Astrocyte (in vitro differentiated cells and primary cell): ENCODE measurements around the gene TSPAN4. TPM values are rescaled to one million over a fixed set of nuclear protein-coding genes. Genes with fewer than 3 reads are reported as not detected.
A peak's percentile ranks its signal among the peaks of the same experiment; 100 is the strongest.

Experiments
- DNase-seq: peaks from one replicate; pipeline ENCODE4 v3.0.0-alpha.2; 2010; ENCODE audit warnings: low read depth
- FAIRE-seq: peaks from 2 replicates; lab custom pipeline; 2011; peaks lifted over from hg19 to GRCh38; lab: Jason Lieb, UNC
- H2AFZ ChIP-seq: 2 replicates; pipeline ENCODE4 v1.6.0; 2012; ENCODE audit warnings: low read depth, low read length, inconsistent platforms
- H3K27ac ChIP-seq: 2 replicates; pipeline ENCODE4 v1.5.1; 2011; ENCODE audit warnings: low read depth, low read length, inconsistent platforms
- H3K27me3 ChIP-seq: 2 replicates; pipeline ENCODE4 v1.6.0; 2011; ENCODE audit warnings: low read length, inconsistent platforms; ENCODE audit not compliant: insufficient read depth
- H3K36me3 ChIP-seq: 2 replicates; pipeline ENCODE4 v1.5.1; 2011; ENCODE audit warnings: low read length, inconsistent platforms; ENCODE audit not compliant: insufficient read depth
- H3K4me1 ChIP-seq: 2 replicates; pipeline ENCODE4 v1.5.1; 2011; ENCODE audit warnings: low read length, inconsistent platforms; ENCODE audit not compliant: insufficient read depth
- H3K4me2 ChIP-seq: 2 replicates; pipeline ENCODE4 v1.6.0; 2012; ENCODE audit warnings: low read length, inconsistent platforms
- H3K4me3 ChIP-seq: 2 replicates; pipeline ENCODE4 v1.5.1; 2011; ENCODE audit warnings: low read depth, mild to moderate bottlenecking, low read length, inconsistent platforms; ENCODE audit not compliant: insufficient read depth
- H3K79me2 ChIP-seq: 2 replicates; pipeline ENCODE4 v1.6.0; 2012; ENCODE audit warnings: mild to moderate bottlenecking, low read length, inconsistent platforms; ENCODE audit not compliant: insufficient read depth
- H3K9ac ChIP-seq: 2 replicates; pipeline ENCODE4 v1.6.0; 2012; ENCODE audit warnings: mild to moderate bottlenecking, low read length, inconsistent platforms
- H3K9me3 ChIP-seq: 2 replicates; pipeline ENCODE4 v1.5.1; 2012; ENCODE audit warnings: low read depth, mild to moderate bottlenecking, low read length, inconsistent platforms; ENCODE audit not compliant: insufficient read depth
- H4K20me1 ChIP-seq: 2 replicates; pipeline ENCODE4 v1.6.0; 2012; ENCODE audit warnings: low read length, inconsistent platforms; ENCODE audit not compliant: insufficient read depth
- H3K27ac Mint-ChIP-seq: one replicate; pipeline ENCODE4 v1.8.0; 2021; ENCODE audit warnings: mild to moderate bottlenecking, mixed read lengths; ENCODE audit not compliant: unreplicated experiment
- H3K27me3 Mint-ChIP-seq: one replicate; pipeline ENCODE4 v1.8.0; 2021; ENCODE audit warnings: low read depth, mixed read lengths; ENCODE audit not compliant: unreplicated experiment
- H3K36me3 Mint-ChIP-seq: one replicate; pipeline ENCODE4 v1.8.0; 2021; ENCODE audit warnings: low read depth, mixed read lengths; ENCODE audit not compliant: unreplicated experiment
- H3K4me1 Mint-ChIP-seq: one replicate; pipeline ENCODE4 v1.8.0; 2021; ENCODE audit warnings: low read depth, mixed read lengths; ENCODE audit not compliant: unreplicated experiment
- H3K4me3 Mint-ChIP-seq: one replicate; pipeline ENCODE4 v1.8.0; 2021; ENCODE audit warnings: mild to moderate bottlenecking, moderate library complexity, mixed read lengths; ENCODE audit not compliant: unreplicated experiment
- H3K9me3 Mint-ChIP-seq: one replicate; pipeline ENCODE4 v1.8.0; 2021; ENCODE audit warnings: mild to moderate bottlenecking, mixed read lengths; ENCODE audit not compliant: unreplicated experiment
- CTCF ChIP-seq: IDR thresholded peaks from 2 replicates; pipeline ENCODE4 v1.5.1; 2011; ENCODE audit warnings: low read depth, mild to moderate bottlenecking, inconsistent platforms, low read length, moderate library complexity; ENCODE audit not compliant: insufficient read depth
- EZH2 ChIP-seq: IDR thresholded peaks from 2 replicates; pipeline ENCODE4 v1.6.1; 2012; ENCODE audit warnings: mild to moderate bottlenecking, low read length, inconsistent platforms; ENCODE audit not compliant: insufficient read depth
- total RNA-seq: library from RNA; stranded (reverse); gene quantifications from 2 replicates; pipeline ENCODE4 v1.2.1, GENCODE V29; 2021

Gene TSPAN4
- total RNA-seq, 1 donor from 2014 or later, result 69.5 TPM

- Histone ChIP-seq H3K36me3 (no peaks in the 10 kb centered on the region), H3K9ac (no peak overlapping the region), H2AFZ (no peak overlapping the region), H3K9me3 (no peaks in the 10 kb centered on the region), H3K4me2 (peak overlapping the region; percentile 64), H3K4me1 (peaks cover 39% of the 10 kb centered on the region), H3K4me3 (no peak overlapping the region), H4K20me1 (peaks cover 39% of the 10 kb centered on the region), H3K79me2 (peaks cover 4% of the 10 kb centered on the region), H3K27me3 (no peaks in the 10 kb centered on the region), H3K27ac (no peak overlapping the region)
- H3K36me3 Mint-ChIP-seq, result peaks cover 2% of the 10 kb centered on the region
- TF ChIP-seq EZH2 (peak; percentile 84), CTCF (no peak)
- FAIRE-seq (no peak), DNase-seq (no peak)
- peaks cover 11% of the 10 kb centered on the region for H3K27me3 Mint-ChIP-seq
- H3K4me3 Mint-ChIP-seq, result peak overlapping the region; percentile 54
- H3K4me1 Mint-ChIP-seq, result peaks cover 6% of the 10 kb centered on the region
- no peaks in the 10 kb centered on the region for H3K9me3 Mint-ChIP-seq
- H3K27ac Mint-ChIP-seq, result no peak overlapping the region
Measured at GRCh38 chr11:827146-827896, 15.3 kb upstream of the TSPAN4 start.

- H3K9me3 ChIP-seq, result no peaks in the 10 kb centered on the region
- no peak within 1 kb of the TSS for H2AFZ ChIP-seq
- no peaks in the 10 kb centered on the region for H3K36me3 ChIP-seq
- H3K27ac ChIP-seq, result no peak within 1 kb of the TSS
- peaks cover 34% of the 10 kb centered on the region for H4K20me1 ChIP-seq
- no peak for TF ChIP-seq CTCF
- TF ChIP-seq EZH2, result no peak
- H3K4me3 ChIP-seq, result no peak within 1 kb of the TSS
- H3K27me3 ChIP-seq, result no peaks in the 10 kb centered on the region
- Mint-ChIP-seq H3K9me3 (no peaks in the 10 kb centered on the region), H3K27me3 (peaks cover 11% of the 10 kb centered on the region), H3K4me3 (peak within 1 kb of the TSS; percentile 54), H3K27ac (no peak within 1 kb of the TSS), H3K36me3 (peaks cover 2% of the 10 kb centered on the region), H3K4me1 (peaks cover 6% of the 10 kb centered on the region)
- DNase-seq, result no peak
- no peak for FAIRE-seq
- H3K4me1 ChIP-seq, result peaks cover 42% of the 10 kb centered on the region
- H3K79me2 ChIP-seq, result peaks cover 5% of the 10 kb centered on the region
- H3K4me2 ChIP-seq, result peak within 1 kb of the TSS; percentile 96
- H3K9ac ChIP-seq, result no peak within 1 kb of the TSS
Measured at GRCh38 chr11:827897-828192, 14.8 kb upstream of the TSPAN4 start, which contains the start of gene CRACR2B. Gene CRACR2B, plus strand, starts transcription at chr11:827919. Its CDS starts 689 bp downstream, at chr11:828608.

- Mint-ChIP-seq H3K4me1 (peaks cover 6% of the 10 kb centered on the region), H3K4me3 (no peak overlapping the region), H3K9me3 (no peaks in the 10 kb centered on the region), H3K27me3 (peaks cover 11% of the 10 kb centered on the region), H3K36me3 (peaks cover 2% of the 10 kb centered on the region), H3K27ac (no peak overlapping the region)
- no peaks in the 10 kb centered on the region for H3K36me3 ChIP-seq
- H4K20me1 ChIP-seq, result peaks cover 37% of the 10 kb centered on the region
- TF ChIP-seq CTCF, result no peak
- no peak for TF ChIP-seq EZH2
- H3K79me2 ChIP-seq, result peaks cover 12% of the 10 kb centered on the region
- peak overlapping the region; percentile 19 for H3K9ac ChIP-seq
- H3K4me2 ChIP-seq, result peak overlapping the region; percentile 96
- no peak for DNase-seq
- peak overlapping the region; percentile 55 for H2AFZ ChIP-seq
- no peaks in the 10 kb centered on the region for H3K27me3 ChIP-seq
- H3K9me3 ChIP-seq, result no peaks in the 10 kb centered on the region
- H3K4me3 ChIP-seq, result no peak overlapping the region
- no peak overlapping the region for H3K27ac ChIP-seq
- H3K4me1 ChIP-seq, result peaks cover 42% of the 10 kb centered on the region
- no peak for FAIRE-seq
Measured at GRCh38 chr11:828506-829175, 14.0 kb upstream of the TSPAN4 start.
